Measurements from ENCODE around the gene TMEM221.

- no peak for TF ChIP-seq POLR2A (IDR thresholded peaks at IDR 0.05)
- TF ChIP-seq CTCF (IDR thresholded peaks at IDR 0.05 in 8 of 11, conservative IDR thresholded peaks at IDR 0.05 in 3 of 11) = no peak
- TF ChIP-seq POLR2AphosphoS5 (IDR thresholded peaks at IDR 0.05) = no peak
Measured at GRCh38 chr19:17471410-17472125, 23.1 kb upstream of the TMEM221 start.

Measured in spleen (tissue), 7 donors.